Nephron (organoid): Measurements from ENCODE around the gene VSTM1.
A peak's percentile ranks its signal among the peaks of the same experiment; 100 is the strongest.

Source experiments
- H3K27ac Mint-ChIP-seq, 3 experiments: 2 replicates each; pipeline ENCODE4 v1.8.0; 2020; ENCODE audit warnings: mixed read lengths in 3 of 3, mild to moderate bottlenecking in 2 of 3, moderate library complexity in 1 of 3
- H3K27me3 Mint-ChIP-seq: 2 replicates; pipeline ENCODE4 v1.8.0; 2021; ENCODE audit warnings: low read depth, mild to moderate bottlenecking, moderate library complexity, mixed read lengths
- H3K36me3 Mint-ChIP-seq: 2 replicates; pipeline ENCODE4 v1.8.0; 2020; ENCODE audit warnings: low read depth, mixed read lengths
- H3K4me1 Mint-ChIP-seq: 2 replicates; pipeline ENCODE4 v1.8.0; 2020; ENCODE audit warnings: mixed read lengths
- H3K4me3 Mint-ChIP-seq, 3 experiments: 2 replicates each; pipeline ENCODE4 v1.8.0; 2020; ENCODE audit warnings: mild to moderate bottlenecking in 3 of 3, mixed read lengths in 3 of 3, moderate library complexity in 2 of 3
- H3K9me3 Mint-ChIP-seq: 2 replicates; pipeline ENCODE4 v1.8.0; 2020; ENCODE audit warnings: mixed read lengths
- CTCF ChIP-seq, 3 experiments: fragments of 200-600 bp; sonication (generic); IDR thresholded peaks; one replicate each; pipeline ENCODE4 v1.5.0; 2021; ENCODE audit warnings: antibody characterized with exemption in 3 of 3; ENCODE audit not compliant: unreplicated experiment in 3 of 3

The VSTM1 gene

GRCh38 chr19:54063350-54064116, at the start of gene VSTM1:
VSTM1 (minus strand) TSS chr19:54063897; CDS start chr19:54063777, 120 bp downstream.
- no peak for TF ChIP-seq CTCF (IDR thresholded peaks at IDR 0.05; ENCODE audit: unreplicated experiment in 3 of 3)
- H3K9me3 Mint-ChIP-seq: peaks cover 3% of the 10 kb centered on the region
- H3K27me3 Mint-ChIP-seq: peaks cover 8% of the 10 kb centered on the region
- H3K27ac Mint-ChIP-seq: no peak within 1 kb of the TSS
- H3K36me3 Mint-ChIP-seq: no peaks in the 10 kb centered on the region
- H3K4me3 Mint-ChIP-seq: no peak within 1 kb of the TSS
- H3K4me1 Mint-ChIP-seq: no peaks in the 10 kb centered on the region

GRCh38 chr19:54109651-54110050, 46.0 kb upstream of the VSTM1 start:
- Mint-ChIP-seq H3K36me3 (peaks cover 34% of the 10 kb centered on the region), H3K4me1 (no peaks in the 10 kb centered on the region), H3K4me3 (no peak overlapping the region), H3K27ac (no peak overlapping the region), H3K9me3 (no peaks in the 10 kb centered on the region), H3K27me3 (no peaks in the 10 kb centered on the region)
- TF ChIP-seq CTCF (IDR thresholded peaks at IDR 0.05; ENCODE audit: unreplicated experiment in 3 of 3): no peak

- no peak overlapping the region for H3K4me3 Mint-ChIP-seq
- TF ChIP-seq CTCF (IDR thresholded peaks at IDR 0.05; ENCODE audit: unreplicated experiment in 3 of 3): no peak
- no peaks in the 10 kb centered on the region for H3K27me3 Mint-ChIP-seq
- no peaks in the 10 kb centered on the region for H3K4me1 Mint-ChIP-seq
- no peaks in the 10 kb centered on the region for H3K9me3 Mint-ChIP-seq
- peaks cover 34% of the 10 kb centered on the region for H3K36me3 Mint-ChIP-seq
- no peak overlapping the region for H3K27ac Mint-ChIP-seq
Observed at GRCh38 chr19:54108496-54108895, 44.8 kb upstream of the VSTM1 start.

- H3K4me1 Mint-ChIP-seq: no peaks in the 10 kb centered on the region
- no peak overlapping the region for H3K27ac Mint-ChIP-seq
- peaks cover 34% of the 10 kb centered on the region for H3K36me3 Mint-ChIP-seq
- H3K27me3 Mint-ChIP-seq: no peaks in the 10 kb centered on the region
- TF ChIP-seq CTCF (IDR thresholded peaks at IDR 0.05; ENCODE audit: unreplicated experiment in 3 of 3): no peak
- no peaks in the 10 kb centered on the region for H3K9me3 Mint-ChIP-seq
- peak overlapping the region in 1 of 3 experiments; percentile 16 for H3K4me3 Mint-ChIP-seq
Observed at GRCh38 chr19:54107876-54108490, 44.3 kb upstream of the VSTM1 start.

GRCh38 chr19:54106716-54107115, 43.0 kb upstream of the VSTM1 start:
- H3K27ac Mint-ChIP-seq: no peak overlapping the region
- peak overlapping the region in 2 of 3 experiments; percentile 36 to 72 for H3K4me3 Mint-ChIP-seq
- H3K36me3 Mint-ChIP-seq: peaks cover 34% of the 10 kb centered on the region
- TF ChIP-seq CTCF (IDR thresholded peaks at IDR 0.05; ENCODE audit: unreplicated experiment in 3 of 3): no peak
- no peaks in the 10 kb centered on the region for H3K27me3 Mint-ChIP-seq
- peaks cover 5% of the 10 kb centered on the region for H3K4me1 Mint-ChIP-seq
- no peaks in the 10 kb centered on the region for H3K9me3 Mint-ChIP-seq
